Hematopoietic multipotent progenitor cell treated with erythropoietin and hydrocortisone succinate and interleukin-3 and kit ligand, for 6 days (in vitro differentiated cells): ENCODE results near the gene STAT6.
A peak's percentile ranks its signal among the peaks of the same experiment; 100 is the strongest.

ENCODE experiments used
- DNase-seq: peaks from one replicate; pipeline ENCODE4 v3.0.0-alpha.2; 2015

The STAT6 gene

DNA sequence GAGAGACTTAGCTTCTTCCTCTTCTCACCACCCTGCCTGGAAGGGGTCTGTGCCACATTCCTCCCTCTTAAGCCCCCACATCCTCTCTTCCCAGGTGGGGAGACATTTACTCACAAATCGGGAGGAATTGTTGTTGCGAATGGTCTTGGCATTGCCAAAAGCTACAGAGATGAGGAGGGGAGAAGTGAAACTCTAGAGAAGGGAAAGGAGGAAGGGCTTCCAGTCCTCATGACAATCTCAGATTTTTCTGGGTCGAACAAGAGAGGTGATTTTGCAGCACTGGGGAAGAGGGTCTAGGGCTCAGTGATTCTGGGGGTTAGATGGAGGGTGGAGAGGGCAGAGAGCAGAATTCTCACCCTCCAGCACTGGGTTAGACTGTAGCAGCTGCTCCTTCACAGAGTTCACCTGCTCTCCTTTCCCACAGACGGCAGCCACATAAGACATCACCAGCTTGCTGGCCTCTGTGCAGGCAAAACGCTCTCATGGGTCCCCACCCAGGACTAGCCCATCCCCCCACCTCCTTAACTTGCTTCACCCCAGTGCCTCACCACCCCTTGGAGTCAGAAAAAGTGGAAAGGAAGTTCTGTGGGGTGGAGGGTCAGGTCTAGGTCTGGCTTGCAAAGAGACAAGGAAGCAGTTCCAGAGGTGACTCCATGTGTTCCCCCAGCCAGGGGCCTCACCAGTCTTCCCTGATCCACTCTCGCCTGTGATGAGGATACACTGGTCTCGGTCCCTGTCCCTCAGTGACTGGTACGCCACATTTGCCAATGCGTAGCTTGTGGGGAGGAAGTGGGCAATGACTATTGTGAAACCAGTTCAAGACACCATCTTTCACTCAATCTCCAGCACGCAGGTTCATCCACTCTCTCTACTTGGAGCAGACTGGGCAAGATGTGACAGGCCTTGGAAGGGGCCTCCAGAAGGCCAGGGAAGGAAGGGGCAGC is 63.9 kb downstream of the STAT6 start:
- peak; percentile 68 for DNase-seq

DNA sequence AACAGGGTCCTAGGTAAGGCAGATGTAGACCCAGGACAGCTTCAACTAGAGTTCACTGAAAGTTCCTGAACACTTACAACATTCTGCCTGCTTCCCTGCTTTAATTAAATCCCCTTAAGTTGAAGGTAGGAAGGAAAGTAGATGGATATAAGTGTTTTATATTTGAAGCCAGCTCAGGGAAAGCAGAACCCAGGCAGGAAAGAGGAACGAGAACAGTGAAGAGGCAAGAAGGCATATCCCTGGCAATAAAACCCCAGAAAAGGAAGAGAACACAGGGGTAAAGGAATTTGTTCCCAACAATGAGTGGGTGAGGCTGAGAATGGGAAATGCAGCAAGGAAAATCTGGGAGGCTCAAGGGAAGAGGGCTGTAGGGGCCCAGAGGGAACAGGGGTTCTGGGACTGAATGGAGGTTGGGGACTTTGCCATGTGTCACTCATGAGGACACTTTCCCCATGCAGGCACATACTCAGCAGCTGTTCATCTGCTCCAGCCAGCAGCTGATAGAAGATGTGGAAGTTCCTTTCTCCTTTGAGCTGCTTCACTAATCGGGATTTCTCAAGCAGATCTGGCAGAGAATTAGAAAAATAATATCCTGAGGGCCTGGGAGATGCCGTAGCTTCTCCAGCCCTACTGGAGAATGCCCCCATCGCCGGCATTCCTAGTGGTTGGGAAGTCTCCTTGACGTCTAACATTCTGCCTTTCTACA is 64.9 kb downstream of the STAT6 start:
- DNase-seq, result no peak
